CD14-positive monocyte (primary cell): ENCODE measurements around the gene TPRN. TPM values are rescaled to one million over a fixed set of nuclear protein-coding genes. Genes with fewer than 3 reads are reported as not detected.

ENCODE experiments used
- DNase-seq, 3 donors: peaks; one replicate each; pipeline ENCODE4 v3.0.0-alpha.2; 2011 to 2022
- H2AFZ ChIP-seq: 2 replicates; pipeline ENCODE4 v1.6.0; 2012; ENCODE audit warnings: mild to moderate bottlenecking, low read depth, low read length, inconsistent platforms; ENCODE audit not compliant: insufficient read depth, poor library complexity, severe bottlenecking
- H3K27ac ChIP-seq, 2 donors: 1 replicate in 1 of 2; 2 replicates in 1 of 2; pipeline ENCODE4 v1.5.1; 2012 to 2013; ENCODE audit warnings: low read length in 2 of 2, control low read depth in 1 of 2, inconsistent platforms in 1 of 2, low read depth in 1 of 2, mild to moderate bottlenecking in 1 of 2
- H3K27me3 ChIP-seq, 2 donors: one replicate each; pipeline versions ENCODE4 v1.6.0 to v1.6.1; 2011 to 2013; ENCODE audit warnings: low read length in 2 of 2; ENCODE audit not compliant: control insufficient read depth in 2 of 2, insufficient read depth in 2 of 2
- H3K36me3 ChIP-seq, 2 donors: replicated peaks in 1 of 2; 1 replicate in 1 of 2; 2 replicates in 1 of 2; pipeline versions ENCODE4 v1.5.1 to v1.6.1; 2012 to 2013; ENCODE audit warnings: low read length in 2 of 2, control low read depth in 1 of 2, inconsistent platforms in 1 of 2, mild to moderate bottlenecking in 1 of 2; ENCODE audit not compliant: insufficient read depth in 2 of 2, control insufficient read depth in 1 of 2
- H3K4me1 ChIP-seq, 2 donors: 1 replicate in 1 of 2; 2 replicates in 1 of 2; pipeline versions ENCODE4 v1.5.1 to v1.6.1; 2012 to 2013; ENCODE audit warnings: low read length in 2 of 2, control low read depth in 1 of 2, inconsistent platforms in 1 of 2, mild to moderate bottlenecking in 1 of 2, moderate library complexity in 1 of 2; ENCODE audit not compliant: insufficient read depth in 2 of 2, control insufficient read depth in 1 of 2
- H3K4me2 ChIP-seq: replicated peaks from 2 replicates; pipeline ENCODE3; 2012; ENCODE audit warnings: low read length, moderate library complexity, mild to moderate bottlenecking; ENCODE audit not compliant: poor library complexity, severe bottlenecking; ENCODE audit errors: extremely low read depth
- H3K4me3 ChIP-seq, 3 experiments: fragments of 200-600 bp in 1 of 3; sonication (generic) in 1 of 3; replicated peaks in 1 of 3; 1 replicate in 2 of 3; 2 replicates in 1 of 3; pipeline ENCODE4 v1.5.1; 2011 to 2013; ENCODE audit warnings: low read length in 3 of 3, mild to moderate bottlenecking in 3 of 3, control low read depth in 2 of 3, low read depth in 2 of 3, inconsistent platforms in 1 of 3, moderate library complexity in 1 of 3
- H3K79me2 ChIP-seq: 2 replicates; pipeline ENCODE4 v1.6.0; 2012; ENCODE audit warnings: mild to moderate bottlenecking, control low read depth, inconsistent platforms, low read length, moderate library complexity; ENCODE audit not compliant: insufficient read depth
- H3K9ac ChIP-seq: 2 replicates; pipeline ENCODE4 v1.6.0; 2017; ENCODE audit warnings: low read length, mild to moderate bottlenecking; ENCODE audit not compliant: insufficient read depth, poor library complexity, severe bottlenecking
- H3K9me3 ChIP-seq, 2 donors: replicated peaks in 1 of 2; 1 replicate in 1 of 2; 2 replicates in 1 of 2; pipeline versions ENCODE4 v1.5.1 to v1.6.1; 2012 to 2013; ENCODE audit warnings: low read length in 2 of 2, control low read depth in 1 of 2; ENCODE audit not compliant: control insufficient read depth in 1 of 2, insufficient read depth in 1 of 2
- H4K20me1 ChIP-seq: 2 replicates; pipeline ENCODE4 v1.6.0; 2012; ENCODE audit warnings: mild to moderate bottlenecking, low read length, control low read depth, moderate library complexity; ENCODE audit not compliant: insufficient read depth
- H3K27ac Mint-ChIP-seq, 7 donors: one replicate each; pipeline ENCODE4 v1.8.0; 2020; ENCODE audit warnings: mild to moderate bottlenecking in 7 of 7, mixed read lengths in 7 of 7, moderate library complexity in 6 of 7, inconsistent platforms in 2 of 7
- H3K27me3 Mint-ChIP-seq, 3 donors: one replicate each; pipeline ENCODE4 v1.8.0; 2021 to 2022; ENCODE audit warnings: low read depth in 3 of 3, mild to moderate bottlenecking in 3 of 3, mixed read lengths in 3 of 3, moderate library complexity in 3 of 3, inconsistent platforms in 1 of 3
- H3K36me3 Mint-ChIP-seq, 2 donors: one replicate each; pipeline ENCODE4 v1.8.0; 2020; ENCODE audit warnings: mixed read lengths in 2 of 2, inconsistent platforms in 1 of 2, mild to moderate bottlenecking in 1 of 2
- H3K4me1 Mint-ChIP-seq: one replicate; pipeline ENCODE4 v1.8.0; 2020; ENCODE audit warnings: mild to moderate bottlenecking, mixed read lengths
- H3K4me3 Mint-ChIP-seq, 2 donors: one replicate each; pipeline ENCODE4 v1.8.0; 2020; ENCODE audit warnings: mild to moderate bottlenecking in 2 of 2, mixed read lengths in 2 of 2, moderate library complexity in 1 of 2
- H3K9me3 Mint-ChIP-seq, 7 donors: one replicate each; pipeline ENCODE4 v1.8.0; 2020 to 2022; ENCODE audit warnings: mixed read lengths in 7 of 7, mild to moderate bottlenecking in 6 of 7, moderate library complexity in 6 of 7, inconsistent platforms in 2 of 7
- CTCF ChIP-seq: fragments of 200-600 bp; IDR thresholded peaks from one replicate; pipeline ENCODE4 v1.8.0; 2022; ENCODE audit warnings: antibody characterized with exemption, mild to moderate bottlenecking
- WGBS: methylation state at CpG from one replicate; pipeline ENCODE4 v1.1.5; 2013; ENCODE audit warnings: missing lambda C conversion rate; ENCODE audit not compliant: insufficient coverage; 5-methylcytosine and 5-hydroxymethylcytosine counted together
- intact Hi-C, 2 donors: fragments of 100-400 bp; cut with micrococcal nuclease; formaldehyde crosslinking; loops; one replicate each; pipeline versions ENCODE4 v1.15.0 to v1.15.1; 2023
- polyA minus RNA-seq: library from RNA; depleted of rRNA, polyadenylated mRNA; stranded (reverse); fragments of >200 nt; gene quantifications from 2 replicates; pipeline ENCODE4 v1.2.3, GENCODE V29; 2012
- polyA plus RNA-seq, 3 donors: library from polyadenylated mRNA; depleted of rRNA in 1 of 3; unstranded in 2 of 3; stranded (reverse) in 1 of 3; fragments of 300-500 nt in 2 of 3; fragments of >200 nt in 1 of 3; fragmentation: Illumina TruSeq in 2 of 3; gene quantifications; 1 replicate in 2 of 3; 2 replicates in 1 of 3; pipeline ENCODE4 v1.2.3, GENCODE V29; 2012 to 2021
- total RNA-seq, 12 experiments: library from RNA in 1 of 12; stranded (reverse) in 1 of 12; fragments of 120-200 nt in 1 of 12; gene quantifications; one replicate each; pipeline ENCODE4 v1.2.4 and lab custom pipeline; 2013 to 2026; ENCODE audit warnings: mixed read lengths in 6 of 12, inconsistent platforms in 1 of 12

The TPRN gene
- total RNA-seq (2013): 3.9 TPM
- polyA plus RNA-seq (1 to 10 TPM in 1 of 3 donors, under 1 TPM in 2; 0.30 to 4.6 (median 0.46) TPM), polyA minus RNA-seq (3.5 and 4.9 TPM in 2 replicates), total RNA-seq (lab: John Stamatoyannopoulos, UW) (2.8 to 19.1 (median 9.3) reads per million in 11 experiments)

GRCh38 chr9:137200311-137201204 lies at the start of gene TPRN:
Gene TPRN (minus strand): TSS chr9:137200741. CDS start chr9:137200711, 30 bp downstream.
- peaks cover 43% of the 10 kb centered on the region for H3K4me1 Mint-ChIP-seq
- H3K4me3 Mint-ChIP-seq: peak within 1 kb of the TSS; percentile 81 to 88
- Histone ChIP-seq H3K9me3 (no peaks in the 10 kb centered on the region), H3K9ac (peak within 1 kb of the TSS; percentile 64), H3K79me2 (peaks cover 43% of the 10 kb centered on the region), H3K4me3 (peak within 1 kb of the TSS; percentile 47 to 74 (median 68)), H3K27ac (peak within 1 kb of the TSS; percentile 77 to 89), H3K4me2 (peak within 1 kb of the TSS; percentile 79), H3K27me3 (peaks cover 0 to 4% of the 10 kb centered on the region in 2 donors), H4K20me1 (peaks cover 25% of the 10 kb centered on the region), H3K36me3 (peaks cover 0 to under 1% of the 10 kb centered on the region in 2 donors), H2AFZ (peak within 1 kb of the TSS; percentile 74), H3K4me1 (peaks cover 41 to 55% of the 10 kb centered on the region in 2 donors)
- no peak for TF ChIP-seq CTCF
- WGBS: under 1% methylated on average over 118 of the region's 118 CpGs
- peak; percentile 98 to 100 (median 99) for DNase-seq
- intact Hi-C loops: loop anchor here (1.0 to 5.0 kb wide), 4 partner anchors 12 to 352 kb away; partner anchors contain the start of genes RNF208 (in 2 of the 2), ANAPC2 (in 1 of the 2), MRPL41 (in 1 of the 2) and PNPLA7 (in 1 of the 2)
- H3K27ac Mint-ChIP-seq: peak within 1 kb of the TSS; percentile 77 to 92 (median 89)
- H3K27me3 Mint-ChIP-seq: peaks cover 0 to 4% (median 0%) of the 10 kb centered on the region in 3 donors
- peaks cover 0 to 2% of the 10 kb centered on the region in 2 donors for H3K36me3 Mint-ChIP-seq
- H3K9me3 Mint-ChIP-seq: no peaks in the 10 kb centered on the region

GRCh38 chr9:137247916-137248175 lies 47.3 kb upstream of the TPRN start:
- H4K20me1 ChIP-seq: peaks cover 20% of the 10 kb centered on the region
- H3K27ac Mint-ChIP-seq: no peak overlapping the region
- H3K27ac ChIP-seq: no peak overlapping the region
- peaks cover 6 to 13% of the 10 kb centered on the region in 2 donors for H3K4me1 ChIP-seq
- no peaks in the 10 kb centered on the region for H3K9me3 Mint-ChIP-seq
- DNase-seq: no peak
- no peaks in the 10 kb centered on the region for H3K27me3 ChIP-seq
- H2AFZ ChIP-seq: no peak overlapping the region
- no peak overlapping the region for H3K9ac ChIP-seq
- peaks cover 16% of the 10 kb centered on the region for H3K4me1 Mint-ChIP-seq
- peaks cover 9 to 10% of the 10 kb centered on the region in 2 donors for H3K36me3 ChIP-seq
- intact Hi-C loops: no loop called here
- H3K4me3 ChIP-seq: no peak overlapping the region
- H3K4me2 ChIP-seq: no peak overlapping the region
- H3K4me3 Mint-ChIP-seq: no peak overlapping the region
- WGBS: 100% methylated on average over 2 of the region's 6 CpGs
- H3K36me3 Mint-ChIP-seq: peaks cover 7 to 10% of the 10 kb centered on the region in 2 donors
- peaks cover 2 to 7% (median 6%) of the 10 kb centered on the region in 3 donors for H3K27me3 Mint-ChIP-seq
- H3K9me3 ChIP-seq: no peaks in the 10 kb centered on the region
- H3K79me2 ChIP-seq: peaks cover 3% of the 10 kb centered on the region
- TF ChIP-seq CTCF: no peak
